Astrocyte of the spinal cord (primary cell): Measurements from ENCODE around the gene WFS1.

ENCODE experiments used
- DNase-seq: peaks from one replicate; pipeline ENCODE4 v3.0.0; 2011; ENCODE audit warnings: low read depth, low spot score
- H3K4me3 ChIP-seq: 2 replicates; pipeline ENCODE4 v1.5.1; 2011; ENCODE audit warnings: low read depth, mild to moderate bottlenecking, low read length, moderate library complexity
- CTCF ChIP-seq: IDR thresholded peaks from 2 replicates; pipeline ENCODE4 v1.5.1; 2012; ENCODE audit warnings: low read depth, mild to moderate bottlenecking, low read length, inconsistent platforms
- in situ Hi-C: cut with HindIII; loops from 2 replicates; pipeline ENCODE4 v1.10.0; 2017; ENCODE audit warnings: low sequenced_read_pairs

Gene WFS1

GRCh38 chr4:6230827-6231662 lies 38.6 kb upstream of the WFS1 start:
- no peak for TF ChIP-seq CTCF
- in situ Hi-C loops, result no loop called here
- no peak overlapping the region for H3K4me3 ChIP-seq
- no peak for DNase-seq

- no peak overlapping the region for H3K4me3 ChIP-seq
- in situ Hi-C loops, result no loop called here
- no peak for DNase-seq
- TF ChIP-seq CTCF, result no peak
These were observed 37.9 kb upstream of the WFS1 start for GRCh38 chr4:6231663-6232165.

- no peak for DNase-seq
- in situ Hi-C loops, result no loop called here
- H3K4me3 ChIP-seq, result no peak overlapping the region
- no peak for TF ChIP-seq CTCF
These were observed 36.5 kb upstream of the WFS1 start for GRCh38 chr4:6232836-6233785.

GRCh38 chr4:6233929-6234328 lies 35.7 kb upstream of the WFS1 start:
- no peak for DNase-seq
- no peak overlapping the region for H3K4me3 ChIP-seq
- in situ Hi-C loops, result no loop called here
- no peak for TF ChIP-seq CTCF

GRCh38 chr4:6235012-6235411 lies 34.6 kb upstream of the WFS1 start:
- in situ Hi-C loops, result no loop called here
- no peak overlapping the region for H3K4me3 ChIP-seq
- no peak for TF ChIP-seq CTCF
- DNase-seq, result no peak

GRCh38 chr4:6235901-6236640 lies 33.6 kb upstream of the WFS1 start:
- DNase-seq, result no peak
- H3K4me3 ChIP-seq, result no peak overlapping the region
- in situ Hi-C loops, result no loop called here
- no peak for TF ChIP-seq CTCF
